Stimulated activated naive CD8-positive, alpha-beta T cell treated with anti-CD3 and anti-CD28 coated beads, Interleukin-15, Interleukin-2, amounts not matched to agents 100 ng/mL and 50 ng/mL, for 24 hours (primary cell): ENCODE data around the gene TRERF1.
"Not testable (repeated sequence)": the region's sequence is repeated elsewhere in the genome, so short reads cannot be mapped to it uniquely, and the experiment has no call there.

Experiments
- H3K27ac Mint-ChIP-seq: one replicate; pipeline ENCODE4 v1.8.0; 2021; ENCODE audit warnings: mild to moderate bottlenecking, mixed read lengths
- H3K27me3 Mint-ChIP-seq: one replicate; pipeline ENCODE4 v1.8.0; 2021; ENCODE audit warnings: mixed read lengths
- H3K36me3 Mint-ChIP-seq: one replicate; pipeline ENCODE4 v1.8.0; 2021; ENCODE audit warnings: low read depth, mixed read lengths
- H3K4me1 Mint-ChIP-seq: one replicate; pipeline ENCODE4 v1.8.0; 2021; ENCODE audit warnings: low read depth, mixed read lengths
- H3K4me3 Mint-ChIP-seq: one replicate; pipeline ENCODE4 v1.8.0; 2021; ENCODE audit warnings: mild to moderate bottlenecking, mixed read lengths
- H3K9me3 Mint-ChIP-seq: one replicate; pipeline ENCODE4 v1.8.0; 2021; ENCODE audit warnings: mixed read lengths

TRERF1 gene

DNA sequence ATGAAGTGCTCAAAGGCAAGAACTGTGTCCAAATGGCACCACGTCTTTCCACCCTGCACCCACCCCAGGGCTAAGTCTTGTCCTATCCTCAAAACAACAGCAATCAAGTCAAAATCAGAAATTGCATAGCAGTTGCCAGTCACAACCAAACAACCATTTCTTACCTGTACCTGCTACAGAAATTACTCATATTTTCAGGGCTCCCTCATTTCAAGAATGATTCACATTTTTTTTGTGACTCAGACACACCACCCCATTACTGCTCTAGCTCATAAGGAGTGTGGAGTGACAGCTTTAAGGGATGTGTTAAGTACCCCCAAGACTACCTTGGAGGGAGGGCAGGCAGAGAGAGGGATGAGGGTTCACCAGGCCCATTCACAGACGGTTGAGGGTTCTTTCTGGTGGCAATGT, 111.7 kb downstream of the TRERF1 start:
- Mint-ChIP-seq H3K4me3 (peak overlapping the region; percentile 6), H3K36me3 (no peaks in the 10 kb centered on the region), H3K4me1 (peaks cover 56% of the 10 kb centered on the region), H3K9me3 (no peaks in the 10 kb centered on the region), H3K27me3 (no peaks in the 10 kb centered on the region), H3K27ac (peak overlapping the region; percentile 96)

GRCh38 chr6:42338744-42339222, 112.9 kb downstream of the TRERF1 start:
- no peaks in the 10 kb centered on the region for H3K27me3 Mint-ChIP-seq
- no peaks in the 10 kb centered on the region for H3K36me3 Mint-ChIP-seq
- no peaks in the 10 kb centered on the region for H3K9me3 Mint-ChIP-seq
- peak overlapping the region; percentile 30 for H3K4me3 Mint-ChIP-seq
- peaks cover 50% of the 10 kb centered on the region for H3K4me1 Mint-ChIP-seq
- H3K27ac Mint-ChIP-seq: peak overlapping the region; percentile 96

DNA sequence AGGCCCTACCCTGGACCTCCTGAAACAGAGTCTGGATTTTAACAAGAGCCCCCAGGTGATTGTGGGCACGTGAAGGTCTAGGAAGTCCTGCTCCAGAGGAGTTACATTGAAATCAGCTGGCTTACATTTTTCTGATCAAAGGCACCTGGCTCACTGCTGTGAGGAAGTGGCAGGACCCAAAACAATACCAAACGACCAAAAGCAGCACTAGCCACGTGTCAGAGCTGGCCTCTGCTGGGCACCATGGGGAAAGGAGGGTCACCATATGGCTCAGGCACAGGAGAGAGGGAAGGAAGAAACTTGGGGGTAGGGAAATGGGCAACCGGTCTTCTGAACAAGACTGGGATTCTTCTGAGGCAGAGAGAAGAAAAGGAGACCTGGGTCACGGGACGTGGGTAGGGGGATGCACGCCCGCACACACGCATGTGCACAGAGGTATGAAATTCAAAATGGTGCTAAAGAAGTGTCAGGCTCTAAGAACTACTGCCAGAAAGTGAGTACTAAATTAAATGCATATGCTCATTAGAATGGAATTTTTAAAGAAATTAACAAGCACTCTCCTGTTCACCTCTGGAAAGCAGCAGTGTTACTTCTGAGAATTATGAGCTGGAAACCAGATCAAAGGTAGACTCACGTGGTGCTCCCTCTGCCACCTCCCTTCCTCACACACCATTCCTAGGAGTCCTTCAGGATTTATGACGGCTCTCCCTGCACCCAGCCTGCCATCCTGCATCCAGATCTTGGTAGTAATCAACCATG, 113.6 kb downstream of the TRERF1 start:
- Mint-ChIP-seq H3K27ac (peak overlapping the region; percentile 96), H3K4me1 (peaks cover 50% of the 10 kb centered on the region), H3K36me3 (no peaks in the 10 kb centered on the region), H3K9me3 (no peaks in the 10 kb centered on the region), H3K4me3 (peak overlapping the region; percentile 30), H3K27me3 (no peaks in the 10 kb centered on the region)

GRCh38 chr6:42336431-42336830, 115.3 kb downstream of the TRERF1 start:
- no peak overlapping the region for H3K27ac Mint-ChIP-seq

DNA sequence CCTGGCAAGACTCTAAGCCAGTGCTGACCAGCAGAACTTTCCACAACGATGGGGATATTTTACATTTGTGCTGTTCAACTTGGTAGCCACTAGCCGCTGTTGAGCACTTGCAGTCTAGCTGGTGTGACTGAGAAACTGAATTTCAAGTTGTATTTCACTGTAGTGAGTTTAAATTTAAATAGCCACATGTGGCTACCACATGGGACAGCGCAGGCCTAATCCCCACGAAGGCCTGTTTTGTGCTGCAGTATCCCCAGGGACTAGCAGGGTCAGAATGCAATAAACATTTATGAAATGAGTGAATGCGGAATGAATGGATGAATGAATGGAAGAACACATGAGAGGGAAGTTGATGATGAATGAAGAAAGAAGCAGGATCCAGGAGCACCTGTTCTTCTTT, 115.8 kb downstream of the TRERF1 start:
- no peak overlapping the region for H3K4me3 Mint-ChIP-seq
- no peaks in the 10 kb centered on the region for H3K27me3 Mint-ChIP-seq
- no peaks in the 10 kb centered on the region for H3K9me3 Mint-ChIP-seq
- H3K4me1 Mint-ChIP-seq: peaks cover 37% of the 10 kb centered on the region
- H3K27ac Mint-ChIP-seq: no peak overlapping the region
- no peaks in the 10 kb centered on the region for H3K36me3 Mint-ChIP-seq

More at GRCh38 chr6:42336431-42336830, 115.3 kb downstream of the TRERF1 start:
- Mint-ChIP-seq H3K4me3 (no peak overlapping the region), H3K36me3 (no peaks in the 10 kb centered on the region), H3K27me3 (no peaks in the 10 kb centered on the region), H3K9me3 (no peaks in the 10 kb centered on the region), H3K4me1 (peaks cover 42% of the 10 kb centered on the region)

GRCh38 chr6:42334870-42335269, 116.9 kb downstream of the TRERF1 start:
- Mint-ChIP-seq H3K4me1 (peaks cover 27% of the 10 kb centered on the region), H3K27ac (no peak overlapping the region)

GRCh38 chr6:42333612-42334011, 118.1 kb downstream of the TRERF1 start:
- no peak overlapping the region for H3K27ac Mint-ChIP-seq
- H3K4me1 Mint-ChIP-seq: peaks cover 14% of the 10 kb centered on the region
- H3K27me3 Mint-ChIP-seq: no peaks in the 10 kb centered on the region

More at GRCh38 chr6:42334870-42335269, 116.9 kb downstream of the TRERF1 start:
- Mint-ChIP-seq H3K27me3 (no peaks in the 10 kb centered on the region), H3K4me3 (no peak overlapping the region), H3K36me3 (no peaks in the 10 kb centered on the region), H3K9me3 (no peaks in the 10 kb centered on the region)

DNA sequence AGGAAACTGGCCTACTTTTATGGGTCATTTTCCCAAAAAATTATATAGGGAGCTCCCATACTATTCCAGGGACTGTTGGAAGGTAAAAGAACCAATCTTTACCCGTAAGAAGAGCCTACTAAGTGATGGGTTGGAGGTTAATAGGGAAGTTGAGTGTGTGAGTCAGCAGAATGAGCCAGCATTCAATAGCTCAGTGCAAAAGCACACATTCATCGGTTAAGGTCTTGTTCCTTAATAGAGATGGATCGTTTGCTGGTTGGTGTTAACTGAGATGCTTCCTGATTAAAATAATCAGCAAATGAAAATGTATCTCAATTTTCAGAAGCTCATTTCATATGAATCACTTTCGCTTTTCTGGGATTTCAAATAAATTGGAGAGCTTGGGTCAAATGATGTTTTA, 118.8 kb downstream of the TRERF1 start:
- Mint-ChIP-seq H3K36me3 (no peaks in the 10 kb centered on the region), H3K27me3 (no peaks in the 10 kb centered on the region), H3K4me1 (peaks cover 7% of the 10 kb centered on the region), H3K4me3 (no peak overlapping the region), H3K27ac (no peak overlapping the region), H3K9me3 (no peaks in the 10 kb centered on the region)

More at GRCh38 chr6:42333612-42334011, 118.1 kb downstream of the TRERF1 start:
- H3K9me3 Mint-ChIP-seq: no peaks in the 10 kb centered on the region
- no peaks in the 10 kb centered on the region for H3K36me3 Mint-ChIP-seq
- no peak overlapping the region for H3K4me3 Mint-ChIP-seq

GRCh38 chr6:42331019-42331418, 120.7 kb downstream of the TRERF1 start:
- H3K27ac Mint-ChIP-seq: no peak overlapping the region
- no peaks in the 10 kb centered on the region for H3K9me3 Mint-ChIP-seq
- no peak overlapping the region for H3K4me3 Mint-ChIP-seq
- H3K4me1 Mint-ChIP-seq: peaks cover 4% of the 10 kb centered on the region
- no peaks in the 10 kb centered on the region for H3K27me3 Mint-ChIP-seq
- H3K36me3 Mint-ChIP-seq: no peaks in the 10 kb centered on the region

DNA sequence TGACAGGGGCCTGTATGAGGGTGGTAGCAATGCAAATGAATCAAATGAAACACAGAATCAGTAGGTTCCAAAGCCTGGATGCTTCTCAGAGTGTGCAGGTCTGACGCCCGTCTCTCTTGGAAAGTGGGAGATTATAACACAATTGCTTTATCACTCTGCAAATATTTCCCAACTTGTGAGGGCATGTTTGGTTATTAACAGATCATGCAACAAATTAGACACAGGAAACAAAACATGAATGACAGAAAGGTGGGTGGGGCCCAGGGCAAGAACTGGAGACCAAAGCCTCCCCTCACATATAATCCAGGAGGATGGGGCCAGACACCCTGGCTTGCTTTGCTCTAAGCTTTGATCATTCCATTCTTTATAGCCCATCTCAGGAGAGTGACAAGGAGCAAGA, 125.5 kb downstream of the TRERF1 start:
- Mint-ChIP-seq H3K27me3 (no peaks in the 10 kb centered on the region), H3K36me3 (no peaks in the 10 kb centered on the region), H3K9me3 (no peaks in the 10 kb centered on the region), H3K27ac (no peak overlapping the region), H3K4me1 (peaks cover 17% of the 10 kb centered on the region), H3K4me3 (no peak overlapping the region)

DNA sequence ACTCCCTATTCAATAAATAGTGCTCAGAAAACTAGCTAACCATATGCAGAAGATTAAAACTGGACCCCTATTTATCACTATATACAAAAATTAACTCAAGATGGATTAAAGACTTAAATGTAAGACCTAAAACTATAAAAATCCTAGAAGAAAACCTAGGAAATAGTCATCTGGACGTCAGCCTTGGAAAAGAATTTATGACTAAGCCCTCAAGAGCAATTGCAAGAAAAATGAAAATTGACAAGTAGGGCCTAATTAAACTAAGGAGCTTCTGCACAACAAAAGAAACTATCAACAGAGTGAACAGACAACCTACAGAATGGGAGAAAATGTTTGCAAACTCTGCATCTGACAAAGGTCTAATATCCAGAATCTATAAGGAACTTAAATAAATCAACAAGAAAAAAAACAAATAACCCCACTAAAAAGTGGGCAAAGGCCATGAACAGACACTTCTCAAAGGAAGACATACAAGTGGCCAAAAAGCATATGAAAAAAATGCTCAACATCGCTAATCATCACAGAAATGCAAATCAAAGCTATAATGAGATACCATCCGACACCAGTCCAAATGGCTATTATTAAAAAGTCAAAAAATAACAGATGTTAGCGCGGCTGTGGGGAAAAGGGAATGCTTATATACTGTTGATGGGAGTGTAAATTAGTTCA, 126.9 kb downstream of the TRERF1 start:
- not testable (repeated sequence) for H3K36me3 Mint-ChIP-seq, H3K27ac Mint-ChIP-seq, H3K9me3 Mint-ChIP-seq, H3K4me3 Mint-ChIP-seq, H3K27me3 Mint-ChIP-seq
- H3K4me1 Mint-ChIP-seq: peaks cover 26% of the 10 kb centered on the region

- Mint-ChIP-seq H3K27ac (no peak overlapping the region), H3K36me3 (no peaks in the 10 kb centered on the region), H3K9me3 (no peaks in the 10 kb centered on the region), H3K4me3 (no peak overlapping the region), H3K27me3 (no peaks in the 10 kb centered on the region), H3K4me1 (peaks cover 26% of the 10 kb centered on the region)
Observed at GRCh38 chr6:42322676-42323075, 129.1 kb downstream of the TRERF1 start.

DNA sequence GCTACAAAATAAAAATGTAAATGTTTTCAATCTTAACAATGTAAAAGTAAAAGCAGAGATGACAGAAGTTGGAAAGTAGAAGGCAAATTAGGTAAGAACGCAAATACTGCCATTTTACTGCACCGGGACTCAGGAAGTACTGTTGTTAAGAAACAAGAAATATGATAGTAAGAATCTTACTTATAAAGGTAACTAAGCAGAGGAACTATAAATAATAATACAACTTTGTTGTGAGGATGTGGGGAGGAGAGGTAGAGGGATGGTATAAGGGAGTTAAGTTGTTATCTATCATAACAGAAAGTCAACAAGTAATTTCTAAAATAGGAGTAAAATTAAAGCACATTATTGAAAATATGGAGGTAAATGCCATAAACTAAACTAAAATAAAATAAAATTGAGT, 129.8 kb downstream of the TRERF1 start:
- Mint-ChIP-seq H3K27me3 (no peaks in the 10 kb centered on the region), H3K9me3 (no peaks in the 10 kb centered on the region), H3K36me3 (no peaks in the 10 kb centered on the region), H3K4me1 (peaks cover 31% of the 10 kb centered on the region), H3K27ac (peak overlapping the region; percentile 21), H3K4me3 (no peak overlapping the region)

GRCh38 chr6:42320762-42321161, 131.0 kb downstream of the TRERF1 start:
- Mint-ChIP-seq H3K36me3 (no peaks in the 10 kb centered on the region), H3K27ac (no peak overlapping the region), H3K4me1 (peaks cover 39% of the 10 kb centered on the region), H3K4me3 (no peak overlapping the region), H3K9me3 (no peaks in the 10 kb centered on the region), H3K27me3 (no peaks in the 10 kb centered on the region)

DNA sequence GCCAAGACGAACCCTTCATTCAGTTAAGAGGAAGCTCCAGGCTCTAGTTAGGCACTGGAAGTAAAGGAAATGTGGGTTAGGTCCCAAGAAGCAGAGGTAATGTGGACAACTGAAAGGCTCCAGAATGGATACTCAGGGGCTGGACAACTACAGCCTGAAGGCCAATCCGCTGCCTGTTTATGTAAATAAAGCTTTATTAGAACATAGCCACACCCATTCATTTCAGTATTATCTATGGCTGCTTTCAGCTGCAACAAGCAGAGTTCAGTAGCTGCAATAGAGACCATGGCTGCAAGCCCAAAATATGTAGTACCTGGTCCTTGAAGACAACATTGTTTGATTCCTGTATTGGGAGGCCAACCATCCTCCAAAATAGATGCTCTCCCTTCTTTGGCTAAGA, 133.2 kb downstream of the TRERF1 start:
- H3K4me1 Mint-ChIP-seq: peaks cover 61% of the 10 kb centered on the region

More for the DNA sequence above, 133.2 kb downstream of the TRERF1 start:
- H3K27me3 Mint-ChIP-seq: no peaks in the 10 kb centered on the region
- H3K36me3 Mint-ChIP-seq: no peaks in the 10 kb centered on the region
- H3K9me3 Mint-ChIP-seq: no peaks in the 10 kb centered on the region
- no peak overlapping the region for H3K27ac Mint-ChIP-seq
- H3K4me3 Mint-ChIP-seq: no peak overlapping the region
